H9 (cell line): ENCODE data around the gene TTF2. TPM values are rescaled to one million over a fixed set of nuclear protein-coding genes. Genes with fewer than 3 reads are reported as not detected.

ENCODE experiments used
- DNase-seq: peaks from one replicate; pipeline ENCODE4 v3.0.0-alpha.2; 2017
- H2AFZ ChIP-seq: one replicate; pipeline ENCODE4 v1.6.1; 2013; ENCODE audit warnings: mild to moderate bottlenecking, low read length, control low read depth, moderate library complexity
- H2AK5ac ChIP-seq: 2 replicates; pipeline ENCODE4 v1.6.1; 2013; ENCODE audit warnings: low read length, control low read depth, mixed read lengths; ENCODE audit not compliant: insufficient read length
- H2BK120ac ChIP-seq: one replicate; pipeline ENCODE4 v1.6.1; 2013; ENCODE audit warnings: low read depth, mild to moderate bottlenecking, low read length, control low read depth, inconsistent platforms; ENCODE audit not compliant: poor library complexity, severe bottlenecking
- H2BK12ac ChIP-seq: 2 replicates; pipeline ENCODE4 v1.6.1; 2013; ENCODE audit warnings: low read length, control low read depth, mixed read lengths, low read depth; ENCODE audit not compliant: insufficient read length
- H2BK15ac ChIP-seq: 2 replicates; pipeline ENCODE4 v1.6.1; 2013; ENCODE audit warnings: low read depth, low read length, control low read depth
- H2BK20ac ChIP-seq: one replicate; pipeline ENCODE4 v1.6.1; 2013; ENCODE audit warnings: low read depth, mild to moderate bottlenecking, low read length, control low read depth, inconsistent platforms; ENCODE audit not compliant: poor library complexity, severe bottlenecking
- H2BK5ac ChIP-seq: 2 replicates; pipeline ENCODE4 v1.6.1; 2013; ENCODE audit warnings: low read length, control low read depth, mixed read lengths; ENCODE audit not compliant: insufficient read length
- H3K14ac ChIP-seq: 2 replicates; pipeline ENCODE4 v1.6.1; 2013; ENCODE audit warnings: low read length, control low read depth; ENCODE audit not compliant: insufficient read depth
- H3K18ac ChIP-seq: 2 replicates; pipeline ENCODE4 v1.6.1; 2013; ENCODE audit warnings: low read depth, mild to moderate bottlenecking, mixed read lengths, low read length, control low read depth; ENCODE audit not compliant: insufficient read length
- H3K23ac ChIP-seq: 2 replicates; pipeline ENCODE4 v1.6.1; 2013; ENCODE audit warnings: low read length, control low read depth, mixed read lengths, low read depth; ENCODE audit not compliant: insufficient read length
- H3K23me2 ChIP-seq: 2 replicates; pipeline ENCODE4 v1.6.1; 2013; ENCODE audit warnings: low read depth, mild to moderate bottlenecking, mixed read lengths, low read length, control low read depth; ENCODE audit not compliant: insufficient read length, poor library complexity, severe bottlenecking
- H3K27ac ChIP-seq: 2 replicates; pipeline ENCODE4 v1.5.1; 2013; ENCODE audit warnings: low read length, control low read depth, mixed read lengths, low read depth; ENCODE audit not compliant: insufficient read length
- H3K27me3 ChIP-seq: 2 replicates; pipeline ENCODE4 v1.6.1; 2013; ENCODE audit warnings: low read length, control low read depth, inconsistent platforms; ENCODE audit not compliant: insufficient read depth
- H3K4ac ChIP-seq: 2 replicates; pipeline ENCODE4 v1.6.1; 2013; ENCODE audit warnings: low read depth, mild to moderate bottlenecking, control low read depth, inconsistent platforms, low read length, moderate library complexity
- H3K4me1 ChIP-seq: 2 replicates; pipeline ENCODE4 v1.6.1; 2013; ENCODE audit warnings: low read length, control low read depth, inconsistent platforms; ENCODE audit not compliant: insufficient read depth
- H3K4me2 ChIP-seq: 2 replicates; pipeline ENCODE4 v1.6.1; 2013; ENCODE audit warnings: low read length, control low read depth, mixed read lengths; ENCODE audit not compliant: insufficient read length, insufficient read depth
- H3K56ac ChIP-seq: 2 replicates; pipeline ENCODE4 v1.6.1; 2013; ENCODE audit warnings: low read depth, mild to moderate bottlenecking, mixed read lengths, low read length, control low read depth; ENCODE audit not compliant: insufficient read length
- H3K79me1 ChIP-seq: 2 replicates; pipeline ENCODE4 v1.6.1; 2013; ENCODE audit warnings: low read depth, mild to moderate bottlenecking, moderate library complexity, low read length, control low read depth, inconsistent platforms; ENCODE audit not compliant: insufficient read depth, poor library complexity, severe bottlenecking
- H3K79me2 ChIP-seq: 2 replicates; pipeline ENCODE4 v1.6.1; 2013; ENCODE audit warnings: low read length, control low read depth, inconsistent platforms; ENCODE audit not compliant: insufficient read depth
- H3K9ac ChIP-seq: 2 replicates; pipeline ENCODE4 v1.6.1; 2013; ENCODE audit warnings: low read length, control low read depth, mixed read lengths; ENCODE audit not compliant: insufficient read length; ENCODE audit errors: extremely low read depth
- H3K9me3 ChIP-seq: one replicate; pipeline ENCODE4 v1.6.1; 2013; ENCODE audit warnings: low read depth, low read length, inconsistent platforms; ENCODE audit not compliant: control insufficient read depth
- H3T11ph ChIP-seq: one replicate; pipeline ENCODE4 v1.6.1; 2013; ENCODE audit warnings: mild to moderate bottlenecking, low read length, control low read depth, inconsistent platforms
- H4K20me1 ChIP-seq: one replicate; pipeline ENCODE4 v1.6.1; 2013; ENCODE audit not compliant: control insufficient read depth, insufficient read length, insufficient read depth
- H4K5ac ChIP-seq: 2 replicates; pipeline ENCODE4 v1.6.1; 2013; ENCODE audit warnings: low read depth, mild to moderate bottlenecking, mixed read lengths, low read length, control low read depth; ENCODE audit not compliant: insufficient read length
- H4K8ac ChIP-seq: replicated peaks from 2 replicates; pipeline ENCODE4 v1.6.1; 2013; ENCODE audit warnings: low read length, control low read depth, mixed read lengths, low read depth; ENCODE audit not compliant: insufficient read length
- H4K91ac ChIP-seq: 2 replicates; pipeline ENCODE4 v1.6.1; 2013; ENCODE audit warnings: low read depth, mild to moderate bottlenecking, moderate library complexity, mixed read lengths, low read length, control low read depth; ENCODE audit not compliant: insufficient read length
- H3K27ac Mint-ChIP-seq, 3 experiments: 2 replicates in 2 of 3; 3 replicates in 1 of 3; pipeline ENCODE4 v1.8.0; 2020 to 2021; ENCODE audit warnings: mixed read lengths in 3 of 3, mild to moderate bottlenecking in 1 of 3, moderate library complexity in 1 of 3
- H3K27me3 Mint-ChIP-seq: 2 replicates; pipeline ENCODE4 v1.8.0; 2021; ENCODE audit warnings: low read depth, mild to moderate bottlenecking, moderate library complexity, mixed read lengths
- H3K36me3 Mint-ChIP-seq, 3 experiments: 2 replicates in 2 of 3; 3 replicates in 1 of 3; pipeline ENCODE4 v1.8.0; 2020 to 2021; ENCODE audit warnings: low read depth in 3 of 3, mixed read lengths in 3 of 3; ENCODE audit not compliant: insufficient read depth in 1 of 3
- H3K4me1 Mint-ChIP-seq, 2 experiments: 2 replicates each; pipeline ENCODE4 v1.8.0; 2020; ENCODE audit warnings: mixed read lengths in 2 of 2
- H3K4me3 Mint-ChIP-seq, 2 experiments: 2 replicates in 1 of 2; 3 replicates in 1 of 2; pipeline ENCODE4 v1.8.0; 2020 to 2021; ENCODE audit warnings: mild to moderate bottlenecking in 2 of 2, mixed read lengths in 2 of 2, moderate library complexity in 1 of 2
- H3K9me3 Mint-ChIP-seq, 2 experiments: 2 replicates in 1 of 2; 3 replicates in 1 of 2; pipeline ENCODE4 v1.8.0; 2020; ENCODE audit warnings: mild to moderate bottlenecking in 2 of 2, mixed read lengths in 2 of 2, moderate library complexity in 1 of 2
- CTCF ChIP-seq: fragments of 200-600 bp; sonication (generic); conservative IDR thresholded peaks from 3 replicates; pipeline ENCODE4 v1.8.0; 2021; ENCODE audit warnings: antibody characterized with exemption, mild to moderate bottlenecking
- whole genome bisulfite sequencing: extraction: QIAGEN DNeasy Blood & Tissue Kit; methylation state at CpG from one replicate; pipeline ENCODE4 v1.1.7; 2013; ENCODE audit warnings: missing lambda C conversion rate, low lambda C conversion rate, mixed read lengths; ENCODE audit not compliant: insufficient read length; ENCODE audit errors: extremely low coverage; 5-methylcytosine and 5-hydroxymethylcytosine counted together
- total RNA-seq: library from RNA; stranded (reverse); gene quantifications from 2 replicates; pipeline ENCODE4 v1.2.1, GENCODE V29; 2021

TTF2 gene
- total RNA-seq, 1 experiment from 2014 or later, result 86.4 TPM

- Histone ChIP-seq H3T11ph (no peak overlapping the region), H3K9me3 (no peaks in the 10 kb centered on the region), H3K9ac (no peak overlapping the region), H3K27me3 (no peaks in the 10 kb centered on the region), H3K56ac (no peak overlapping the region), H3K14ac (no peak overlapping the region), H3K4me2 (no peak overlapping the region), H2BK120ac (no peak overlapping the region), H3K79me2 (no peaks in the 10 kb centered on the region), H3K23ac (no peak overlapping the region), H2BK20ac (no peak overlapping the region), H2BK5ac (no peak overlapping the region), H3K4ac (no peak overlapping the region), H4K91ac (no peak overlapping the region), H3K27ac (no peak overlapping the region), H3K79me1 (no peaks in the 10 kb centered on the region), H3K18ac (no peak overlapping the region), H2BK12ac (no peak overlapping the region), H4K5ac (no peak overlapping the region), H2AK5ac (no peak overlapping the region), H3K4me1 (no peaks in the 10 kb centered on the region), H2AFZ (no peak overlapping the region), H4K8ac (no peak overlapping the region), H2BK15ac (no peak overlapping the region), H3K23me2 (no peaks in the 10 kb centered on the region), H4K20me1 (no peaks in the 10 kb centered on the region)
- WGBS, result no CpG with 5 or more reads among the region's 2 CpGs
- H3K27ac Mint-ChIP-seq, result no peak overlapping the region
- no peaks in the 10 kb centered on the region for H3K9me3 Mint-ChIP-seq
- H3K4me1 Mint-ChIP-seq, result peaks cover 2 to 7% of the 10 kb centered on the region in 2 experiments; a peak in 3 of 4 replicates
- no peaks in the 10 kb centered on the region for H3K36me3 Mint-ChIP-seq
- no peak for DNase-seq
- no peaks in the 10 kb centered on the region for H3K27me3 Mint-ChIP-seq
- TF ChIP-seq CTCF, result no peak
- H3K4me3 Mint-ChIP-seq, result no peak overlapping the region
Observed at GRCh38 chr1:117047271-117047670, 12.9 kb upstream of the TTF2 start.
